ENCODE data around the gene GNPTG.

Gene GNPTG

DNA sequence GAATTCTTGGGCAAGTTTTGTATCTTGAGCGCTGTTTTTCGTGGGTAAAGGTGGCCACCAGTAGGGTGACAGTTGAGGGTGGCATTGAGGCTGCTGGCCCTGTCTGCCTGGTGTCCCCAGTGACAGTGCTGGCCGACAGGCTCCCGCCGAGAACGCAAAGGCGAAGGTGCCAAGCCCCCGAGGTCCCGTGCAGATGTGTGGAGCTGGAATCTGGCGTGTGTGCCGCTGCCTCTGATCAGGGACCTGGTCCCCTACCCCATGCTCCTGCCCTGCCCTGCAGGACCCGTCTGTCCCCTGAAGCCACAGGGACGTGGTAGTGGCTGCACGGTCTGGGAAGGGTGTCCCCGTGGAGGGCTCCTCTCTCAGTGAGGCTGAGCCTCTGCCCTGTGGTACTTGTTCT, 38.8 kb upstream of the GNPTG start:
- Histone ChIP-seq H3K36me3 (replicated peaks; ENCODE audit: low read depth, low read length) (peaks cover 59% of the 10 kb centered on the region), H3K27me3 (ENCODE audit: low read depth, low read length) (no peaks in the 10 kb centered on the region), H3K27ac (ENCODE audit: low read length) (no peak overlapping the region), H3K4me3 (ENCODE audit: low read length) (no peak overlapping the region), H3K4me2 (ENCODE audit: low read length) (no peak overlapping the region), H4K20me1 (ENCODE audit: insufficient read depth, low read length) (peaks cover 71% of the 10 kb centered on the region), H2AFZ (ENCODE audit: low read depth, low read length) (no peak overlapping the region), H3K9me3 (ENCODE audit: insufficient read depth, low read length) (no peaks in the 10 kb centered on the region), H3K79me2 (ENCODE audit: low read length) (peaks cover 81% of the 10 kb centered on the region), H3K4me1 (ENCODE audit: low read length) (peaks cover 14% of the 10 kb centered on the region), H3K9ac (ENCODE audit: low read length) (no peak overlapping the region)
- TF ChIP-seq, protein P1, sequence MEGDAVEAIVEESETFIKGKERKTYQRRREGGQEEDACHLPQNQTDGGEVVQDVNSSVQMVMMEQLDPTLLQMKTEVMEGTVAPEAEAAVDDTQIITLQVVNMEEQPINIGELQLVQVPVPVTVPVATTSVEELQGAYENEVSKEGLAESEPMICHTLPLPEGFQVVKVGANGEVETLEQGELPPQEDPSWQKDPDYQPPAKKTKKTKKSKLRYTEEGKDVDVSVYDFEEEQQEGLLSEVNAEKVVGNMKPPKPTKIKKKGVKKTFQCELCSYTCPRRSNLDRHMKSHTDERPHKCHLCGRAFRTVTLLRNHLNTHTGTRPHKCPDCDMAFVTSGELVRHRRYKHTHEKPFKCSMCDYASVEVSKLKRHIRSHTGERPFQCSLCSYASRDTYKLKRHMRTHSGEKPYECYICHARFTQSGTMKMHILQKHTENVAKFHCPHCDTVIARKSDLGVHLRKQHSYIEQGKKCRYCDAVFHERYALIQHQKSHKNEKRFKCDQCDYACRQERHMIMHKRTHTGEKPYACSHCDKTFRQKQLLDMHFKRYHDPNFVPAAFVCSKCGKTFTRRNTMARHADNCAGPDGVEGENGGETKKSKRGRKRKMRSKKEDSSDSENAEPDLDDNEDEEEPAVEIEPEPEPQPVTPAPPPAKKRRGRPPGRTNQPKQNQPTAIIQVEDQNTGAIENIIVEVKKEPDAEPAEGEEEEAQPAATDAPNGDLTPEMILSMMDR (IDR thresholded peaks at IDR 0.05; ENCODE audit: low read depth, low read length): no peak
- no peak for TF ChIP-seq EZH2phosphoT487 (IDR thresholded peaks at IDR 0.05; ENCODE audit: low read depth)

DNA sequence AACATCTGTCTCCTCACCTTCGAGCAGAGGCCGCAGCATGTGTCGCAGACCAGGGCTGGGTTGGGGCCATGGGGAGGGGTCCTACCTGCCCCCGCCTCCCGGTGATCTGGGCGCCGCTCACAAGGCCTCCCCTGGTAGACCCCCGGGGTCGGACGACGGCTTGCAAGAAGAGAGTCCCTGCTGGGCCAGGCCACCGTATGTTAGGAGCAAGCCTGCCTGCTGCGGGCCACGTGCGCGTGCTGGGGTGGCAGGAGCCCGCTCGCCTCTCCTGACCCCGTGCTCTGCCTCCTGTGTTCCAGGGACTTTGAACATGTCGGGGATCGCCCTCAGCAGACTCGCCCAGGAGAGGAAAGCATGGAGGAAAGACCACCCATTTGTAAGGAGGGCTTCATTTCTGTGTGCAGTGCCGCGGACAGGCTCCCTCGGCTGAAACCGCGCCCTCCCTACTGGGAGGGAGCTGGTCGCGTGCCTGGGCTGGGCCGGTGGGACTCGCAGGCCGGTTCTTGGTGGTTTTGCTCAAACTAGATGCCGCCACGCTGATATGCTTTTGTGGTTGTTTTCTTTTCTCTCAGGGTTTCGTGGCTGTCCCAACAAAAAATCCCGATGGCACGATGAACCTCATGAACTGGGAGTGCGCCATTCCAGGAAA, 37.9 kb upstream of the GNPTG start:
- Histone ChIP-seq H3K9ac (ENCODE audit: low read length) (no peak overlapping the region), H3K36me3 (replicated peaks; ENCODE audit: low read depth, low read length) (peaks cover 68% of the 10 kb centered on the region), H3K27ac (ENCODE audit: low read length) (no peak overlapping the region), H4K20me1 (ENCODE audit: insufficient read depth, low read length) (peaks cover 75% of the 10 kb centered on the region), H3K79me2 (ENCODE audit: low read length) (peaks cover 87% of the 10 kb centered on the region), H3K4me2 (ENCODE audit: low read length) (no peak overlapping the region), H3K9me3 (ENCODE audit: insufficient read depth, low read length) (no peaks in the 10 kb centered on the region), H3K4me3 (ENCODE audit: low read length) (no peak overlapping the region), H3K27me3 (ENCODE audit: low read depth, low read length) (no peaks in the 10 kb centered on the region), H2AFZ (ENCODE audit: low read depth, low read length) (no peak overlapping the region), H3K4me1 (ENCODE audit: low read length) (peaks cover 10% of the 10 kb centered on the region)
- TF ChIP-seq, protein P1 (IDR thresholded peaks at IDR 0.05; ENCODE audit: low read depth, low read length): no peak
- no peak for TF ChIP-seq EZH2phosphoT487 (IDR thresholded peaks at IDR 0.05; ENCODE audit: low read depth)

DNA sequence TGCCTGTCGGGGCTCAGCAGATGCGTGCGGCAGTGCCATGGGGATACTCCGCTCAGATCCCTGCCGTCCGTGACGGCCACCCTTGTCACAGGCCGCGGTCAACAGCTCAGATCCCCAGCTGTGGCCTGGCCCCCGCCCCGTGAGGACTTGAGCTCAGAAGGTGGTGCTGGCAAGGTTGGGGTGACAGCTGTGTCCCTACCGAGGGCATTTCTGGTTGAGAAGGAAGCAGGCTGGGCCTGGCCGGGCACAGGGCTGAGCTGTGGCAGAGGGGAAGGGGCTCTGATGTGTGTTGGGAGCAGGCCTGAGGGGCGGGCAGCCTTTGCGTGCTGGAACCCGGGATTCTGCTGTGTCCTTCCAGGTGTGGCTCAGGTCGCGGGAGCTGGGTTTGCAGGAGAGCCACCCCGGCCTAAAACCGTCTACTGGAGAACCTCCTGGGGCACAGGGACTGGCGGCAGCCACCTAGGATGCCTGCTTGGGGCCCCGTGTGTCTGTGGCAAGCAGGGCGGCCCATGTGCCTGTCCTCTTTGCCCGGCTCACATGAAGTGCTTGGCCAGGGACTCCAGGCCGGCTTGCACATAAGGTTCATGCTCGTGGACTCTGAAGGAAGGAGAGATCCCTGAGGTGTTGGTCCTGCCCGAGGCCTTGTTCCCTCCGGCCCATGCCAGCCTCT, 37.2 kb upstream of the GNPTG start:
- TF ChIP-seq EZH2phosphoT487 (IDR thresholded peaks at IDR 0.05; ENCODE audit: low read depth): no peak
- TF ChIP-seq, protein P1 (IDR thresholded peaks at IDR 0.05; ENCODE audit: low read depth, low read length): no peak
- no peaks in the 10 kb centered on the region for H3K27me3 ChIP-seq (ENCODE audit: low read depth, low read length)
- H4K20me1 ChIP-seq (ENCODE audit: insufficient read depth, low read length): peaks cover 75% of the 10 kb centered on the region
- H3K9ac ChIP-seq (ENCODE audit: low read length): no peak overlapping the region
- H3K4me2 ChIP-seq (ENCODE audit: low read length): no peak overlapping the region
- H3K4me1 ChIP-seq (ENCODE audit: low read length): peaks cover 10% of the 10 kb centered on the region
- no peak overlapping the region for H3K27ac ChIP-seq (ENCODE audit: low read length)
- no peak overlapping the region for H3K4me3 ChIP-seq (ENCODE audit: low read length)
- no peak overlapping the region for H2AFZ ChIP-seq (ENCODE audit: low read depth, low read length)
- H3K79me2 ChIP-seq (ENCODE audit: low read length): peaks cover 90% of the 10 kb centered on the region
- no peaks in the 10 kb centered on the region for H3K9me3 ChIP-seq (ENCODE audit: insufficient read depth, low read length)
- peaks cover 75% of the 10 kb centered on the region for H3K36me3 ChIP-seq (replicated peaks; ENCODE audit: low read depth, low read length)

DNA sequence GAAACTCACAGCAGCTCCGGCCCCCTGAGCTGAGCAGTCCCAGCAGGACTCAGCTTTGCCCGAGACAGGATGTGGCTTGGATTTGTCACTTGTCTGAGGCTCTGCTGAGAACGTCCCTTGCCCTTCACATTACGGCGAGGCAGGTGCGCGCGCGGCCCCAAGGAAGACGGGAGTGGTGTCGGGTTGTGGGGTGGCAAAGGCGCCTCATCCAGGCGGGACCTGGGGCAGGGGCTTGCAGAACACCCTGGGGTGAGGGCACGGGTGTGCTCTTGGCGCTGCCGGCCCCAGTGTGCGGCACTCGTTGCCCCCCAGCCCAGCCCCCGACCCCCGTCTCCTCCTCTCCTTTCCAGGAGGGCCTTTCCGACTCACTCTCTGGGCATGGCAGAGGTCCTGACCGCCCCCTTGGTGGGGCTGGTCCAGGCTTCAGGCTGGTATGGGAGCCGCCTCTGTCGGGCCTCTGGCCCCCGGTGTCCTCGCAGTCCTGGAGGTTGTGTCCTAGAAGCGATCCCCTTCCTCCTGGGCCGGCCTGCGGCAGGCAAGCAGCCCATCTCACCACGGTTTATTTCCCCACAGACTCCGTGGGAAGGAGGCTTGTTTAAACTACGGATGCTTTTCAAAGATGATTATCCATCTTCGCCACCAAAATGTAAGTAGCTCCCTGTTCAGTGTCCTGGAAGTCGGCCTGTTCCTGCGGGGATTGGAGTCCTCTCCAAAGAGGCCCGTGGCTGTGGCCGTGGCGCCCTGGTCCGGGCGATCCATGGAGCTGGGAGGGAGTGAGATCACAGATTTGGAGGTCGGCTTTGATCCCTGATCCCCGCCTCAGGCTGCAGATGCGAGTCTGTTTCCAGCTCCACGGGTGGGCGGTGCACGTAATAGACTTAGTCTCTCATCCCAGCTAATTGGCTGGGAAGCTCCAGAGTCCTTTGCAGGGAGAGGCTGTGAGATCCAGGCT, 36.4 kb upstream of the GNPTG start:
- Histone ChIP-seq H3K9me3 (ENCODE audit: insufficient read depth, low read length) (no peaks in the 10 kb centered on the region), H2AFZ (ENCODE audit: low read depth, low read length) (no peak overlapping the region), H3K27ac (ENCODE audit: low read length) (no peak overlapping the region), H3K36me3 (replicated peaks; ENCODE audit: low read depth, low read length) (peaks cover 81% of the 10 kb centered on the region), H4K20me1 (ENCODE audit: insufficient read depth, low read length) (peaks cover 74% of the 10 kb centered on the region), H3K4me1 (ENCODE audit: low read length) (peaks cover 10% of the 10 kb centered on the region), H3K27me3 (ENCODE audit: low read depth, low read length) (no peaks in the 10 kb centered on the region), H3K4me3 (ENCODE audit: low read length) (no peak overlapping the region), H3K79me2 (ENCODE audit: low read length) (peaks cover 82% of the 10 kb centered on the region), H3K9ac (ENCODE audit: low read length) (no peak overlapping the region), H3K4me2 (ENCODE audit: low read length) (no peak overlapping the region)
- TF ChIP-seq, protein P1 (IDR thresholded peaks at IDR 0.05; ENCODE audit: low read depth, low read length): no peak
- no peak for TF ChIP-seq EZH2phosphoT487 (IDR thresholded peaks at IDR 0.05; ENCODE audit: low read depth)

All from OCI-LY3 (cell line).